DMS79 treated with DMSO at 0.1 percent for 48 hours (cell line): ENCODE data around the gene OXSM.
A peak's percentile ranks its signal among the peaks of the same experiment; 100 is the strongest.

Source experiments
- DNase-seq: peaks from one replicate; lab custom pipeline; 2025; lab: John Stamatoyannopoulos, UW

OXSM gene

DNA sequence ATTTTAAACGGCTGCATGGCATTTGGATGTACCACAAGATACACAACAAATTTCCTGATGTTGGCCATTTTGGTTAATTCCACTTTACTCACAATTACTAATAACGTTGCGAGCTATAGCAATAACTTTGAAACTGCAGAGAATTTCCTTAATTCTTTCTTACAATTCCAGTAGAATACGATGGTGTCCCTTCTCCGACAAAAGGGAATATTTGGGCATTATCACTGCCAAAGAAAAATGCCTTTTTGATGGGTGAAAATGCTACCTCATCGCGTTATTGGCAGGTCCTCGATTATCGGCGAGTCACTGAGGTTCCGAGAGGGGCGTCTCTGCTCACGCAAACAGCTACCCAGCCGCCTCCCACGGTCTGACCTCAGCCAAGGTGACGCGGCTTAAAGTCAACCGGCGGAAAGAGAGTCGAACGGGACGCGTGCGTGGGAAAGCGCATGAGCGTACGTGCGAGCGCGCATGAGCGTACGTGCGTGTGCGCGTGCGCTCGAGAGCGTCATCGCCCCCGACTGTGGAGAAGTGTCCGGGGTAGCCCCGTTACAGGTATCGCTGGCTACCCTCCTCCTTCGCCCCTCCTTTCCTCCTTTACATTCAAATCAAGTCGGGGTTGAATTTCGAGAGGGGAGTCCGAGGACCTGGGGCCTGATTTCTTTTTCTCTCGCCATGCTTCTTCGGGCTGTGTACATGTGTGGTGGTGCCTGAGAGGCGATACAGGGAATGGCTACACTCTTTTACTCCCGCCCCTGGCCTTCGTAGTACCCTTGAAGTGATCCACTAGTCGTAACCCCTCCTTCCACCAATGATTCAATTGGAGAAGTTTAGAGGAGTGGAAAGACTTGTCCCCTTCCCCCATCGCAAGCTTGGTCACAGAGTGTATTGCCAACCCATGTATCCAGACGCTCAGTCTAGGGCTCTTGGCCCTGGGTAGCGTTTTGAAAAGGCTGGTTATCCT lies at the start of gene OXSM:
OXSM (plus strand) TSS at position 495 of the 961 bp plus-strand sequence. CDS start 931 bp downstream, outside the sequence.
- DNase-seq: peak; percentile 58

DNA sequence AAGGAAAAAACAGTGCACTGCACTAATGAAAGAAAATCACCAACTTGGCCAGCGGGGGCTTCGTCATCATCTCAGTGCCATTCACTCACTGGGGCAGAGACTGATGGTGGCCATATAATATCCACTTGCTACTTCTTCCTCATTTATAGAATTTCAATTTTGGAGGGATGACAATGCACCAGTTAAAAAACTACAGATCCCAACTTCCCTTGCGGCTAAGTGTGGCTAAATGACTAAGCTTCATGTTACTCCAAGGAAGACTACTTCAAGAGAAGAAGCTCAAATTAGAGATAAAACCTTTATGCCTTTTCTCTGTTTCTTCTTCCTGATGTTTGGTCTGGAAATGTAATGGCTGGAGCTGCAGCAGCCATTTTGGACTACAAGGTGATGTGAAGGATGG lies 45.4 kb upstream of the OXSM start:
- DNase-seq: no peak

DNA sequence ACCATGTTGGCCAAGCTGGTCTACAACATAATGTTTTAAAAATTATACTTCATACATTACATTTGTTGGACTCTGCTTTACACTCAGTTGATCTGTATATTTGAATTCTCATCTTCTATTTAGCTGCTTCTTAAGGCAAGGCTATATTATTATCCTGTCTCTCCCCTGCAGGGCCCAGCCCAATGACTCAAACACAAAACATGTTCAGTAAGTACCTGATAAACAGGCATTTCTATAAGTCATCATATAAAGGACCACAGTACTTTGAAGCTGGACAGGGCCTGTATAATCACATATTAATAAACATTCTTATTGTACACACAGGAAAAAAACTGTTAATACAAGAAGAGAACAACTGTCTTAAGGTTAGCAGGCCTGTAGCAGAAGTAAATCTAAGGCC lies 42.9 kb upstream of the OXSM start:
- DNase-seq: no peak

DNA sequence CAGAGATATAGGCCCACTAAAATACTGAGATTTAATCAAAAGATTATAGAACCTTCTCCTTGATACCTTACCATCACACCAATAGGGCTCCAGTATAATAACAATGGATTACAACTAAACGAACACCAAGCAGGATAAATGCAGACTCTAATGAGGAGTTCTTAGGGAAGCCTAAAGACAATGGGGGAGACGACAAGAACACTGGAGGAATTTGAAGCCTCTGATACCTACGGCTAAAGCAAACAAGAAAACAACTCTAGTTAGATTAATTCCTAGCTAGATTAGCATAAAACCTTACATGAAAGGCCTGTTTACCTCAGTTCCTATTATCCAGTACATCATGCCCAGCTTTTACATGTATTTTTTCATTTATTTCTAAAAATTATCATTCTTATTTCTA lies 41.7 kb upstream of the OXSM start:
- DNase-seq: no peak

DNA sequence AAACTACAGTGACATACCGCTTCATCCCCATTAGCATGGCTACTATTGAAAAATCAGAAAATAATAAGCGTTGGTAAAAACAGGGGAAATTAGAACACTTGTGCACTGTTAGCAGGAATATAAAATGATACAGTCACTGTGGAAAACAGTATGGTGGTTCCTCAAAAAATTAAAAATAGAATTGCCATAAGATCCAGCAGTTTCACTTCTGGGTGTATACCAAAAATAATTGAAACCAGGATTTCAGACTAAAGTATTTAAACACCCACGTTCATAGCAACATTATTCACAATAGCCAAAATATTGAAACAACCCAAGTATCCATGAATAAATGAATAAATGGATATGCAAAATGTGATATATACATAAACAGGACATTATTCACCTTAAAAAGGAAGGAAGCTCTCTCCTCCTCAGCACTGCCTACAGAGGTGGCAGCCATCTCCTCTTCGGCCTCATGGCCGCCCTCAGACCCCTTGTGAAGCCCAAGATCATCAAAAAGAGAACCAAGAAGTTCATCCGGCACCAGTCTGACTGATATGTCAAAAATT lies 40.8 kb upstream of the OXSM start:
- no peak for DNase-seq

DNA sequence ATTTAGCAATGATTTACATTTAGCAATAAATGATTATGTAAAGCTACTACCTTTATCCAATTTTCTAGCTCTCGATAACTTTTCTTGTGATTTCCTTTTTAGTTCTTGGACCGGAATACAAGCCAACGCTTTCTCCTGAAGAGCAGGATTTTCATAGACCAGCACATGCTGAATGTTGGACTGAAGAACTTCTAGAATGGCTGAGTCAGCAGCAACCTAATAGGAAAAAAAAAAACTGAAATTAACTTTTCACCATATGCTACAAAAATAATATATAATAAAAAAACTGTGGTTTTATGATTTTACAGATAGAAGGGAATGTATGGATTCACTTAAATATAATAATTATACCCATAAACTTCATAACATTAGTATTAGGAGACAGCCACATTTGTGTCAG lies 38.8 kb upstream of the OXSM start:
- DNase-seq: no peak

DNA sequence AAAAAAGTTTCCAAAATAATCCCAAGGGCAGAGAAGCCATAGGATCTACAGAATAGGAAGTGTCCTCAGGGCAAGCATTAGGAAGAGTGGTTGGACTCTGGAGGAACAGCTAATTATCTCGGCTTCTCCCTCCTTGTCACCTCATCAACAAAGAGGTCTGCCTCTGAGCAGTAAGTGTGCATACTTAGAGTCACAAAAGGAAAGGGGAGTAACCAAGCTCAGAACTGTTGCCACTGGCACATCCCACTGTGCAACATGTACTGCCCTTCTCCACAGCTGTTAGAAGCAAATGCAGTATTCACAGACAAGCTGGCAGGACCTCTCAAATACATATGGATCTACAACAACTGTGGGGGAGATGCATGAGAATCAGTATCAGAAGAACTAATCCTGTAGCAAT lies 38.2 kb upstream of the OXSM start:
- no peak for DNase-seq

DNA sequence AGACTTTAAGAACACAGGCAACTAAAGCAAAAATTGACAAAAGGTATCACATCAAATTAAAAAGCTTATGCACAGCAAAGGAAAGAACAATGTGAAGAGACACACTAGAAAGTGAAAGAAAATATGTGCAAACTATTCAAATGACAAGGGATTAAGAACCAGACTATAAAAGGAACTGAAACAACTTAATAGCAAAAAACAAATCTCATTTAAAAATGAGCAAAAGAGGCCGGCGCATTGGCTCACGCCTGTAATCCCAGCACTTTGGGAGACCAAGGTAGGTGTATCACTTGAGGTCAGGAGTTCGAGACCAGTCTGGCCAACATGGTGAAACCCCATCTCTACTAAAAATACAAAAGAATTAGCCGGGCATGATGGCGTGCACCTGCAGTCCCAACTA lies 21.0 kb upstream of the OXSM start:
- DNase-seq: no peak

DNA sequence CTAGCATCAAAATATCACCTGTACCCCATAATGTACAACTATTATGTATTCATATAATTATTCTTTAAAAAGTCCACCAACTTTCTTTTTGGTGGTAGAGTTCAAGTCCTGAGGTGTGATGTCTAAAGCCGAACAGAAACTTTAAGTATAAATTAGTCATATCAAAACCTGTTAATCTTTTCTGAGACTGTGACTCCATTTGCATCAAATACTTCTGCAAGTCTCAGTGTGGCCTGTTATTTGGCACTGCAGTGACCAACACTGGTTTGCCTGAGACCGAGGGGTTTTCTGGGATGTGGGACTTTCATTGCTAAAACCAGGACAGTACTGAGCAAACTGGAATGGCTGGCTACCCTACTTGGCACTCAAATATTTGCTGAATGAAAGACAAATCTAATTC lies 14.0 kb upstream of the OXSM start:
- DNase-seq: no peak

DNA sequence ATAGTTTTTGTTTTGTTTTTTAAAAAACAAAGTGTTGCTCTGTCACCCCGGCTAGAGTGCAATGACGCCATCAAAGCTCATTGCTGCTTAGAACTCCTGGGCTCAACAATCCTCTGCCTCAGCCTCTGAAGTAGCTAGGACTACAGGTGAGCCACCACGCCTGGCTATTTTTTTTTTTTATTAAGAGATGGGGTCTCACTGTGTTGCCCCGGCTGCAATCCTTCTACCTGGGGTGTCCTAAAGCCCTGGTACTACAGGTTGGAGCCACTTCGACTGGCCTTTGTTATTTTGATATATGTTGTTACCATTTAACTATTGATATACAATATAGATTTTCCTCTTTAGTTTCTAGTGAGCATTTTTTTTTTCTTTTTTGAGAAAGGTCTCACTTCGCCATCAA lies 9.3 kb upstream of the OXSM start:
- no peak for DNase-seq

DNA sequence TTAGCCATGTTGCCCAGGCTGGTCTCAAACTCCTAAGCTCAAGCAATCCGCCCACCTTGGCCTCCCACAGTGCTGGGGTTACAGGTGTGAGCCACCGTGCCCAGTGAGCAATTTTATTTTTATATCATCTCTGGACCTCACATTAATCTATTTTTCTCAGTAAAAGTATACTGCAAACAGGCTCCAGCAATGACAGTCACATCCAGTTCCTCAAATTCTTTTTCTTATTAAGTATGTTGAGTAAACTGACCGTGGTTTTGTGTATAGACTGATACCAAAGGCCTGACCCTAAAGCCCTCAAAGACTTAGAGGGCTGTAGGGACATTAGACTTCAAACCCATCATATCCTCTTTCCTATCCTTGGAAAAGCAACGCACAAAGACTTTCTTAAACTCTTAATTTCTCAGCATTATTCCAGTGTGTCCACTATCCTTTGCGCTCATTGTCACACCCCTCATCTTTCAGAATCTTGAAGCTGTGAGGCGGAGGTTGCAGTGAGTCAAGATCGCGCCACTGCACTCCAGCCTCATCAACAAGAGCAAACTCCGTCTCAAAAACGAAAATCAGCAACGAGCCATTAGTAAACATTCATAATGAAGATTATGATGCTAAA lies 8.6 kb upstream of the OXSM start:
- DNase-seq: no peak

DNA sequence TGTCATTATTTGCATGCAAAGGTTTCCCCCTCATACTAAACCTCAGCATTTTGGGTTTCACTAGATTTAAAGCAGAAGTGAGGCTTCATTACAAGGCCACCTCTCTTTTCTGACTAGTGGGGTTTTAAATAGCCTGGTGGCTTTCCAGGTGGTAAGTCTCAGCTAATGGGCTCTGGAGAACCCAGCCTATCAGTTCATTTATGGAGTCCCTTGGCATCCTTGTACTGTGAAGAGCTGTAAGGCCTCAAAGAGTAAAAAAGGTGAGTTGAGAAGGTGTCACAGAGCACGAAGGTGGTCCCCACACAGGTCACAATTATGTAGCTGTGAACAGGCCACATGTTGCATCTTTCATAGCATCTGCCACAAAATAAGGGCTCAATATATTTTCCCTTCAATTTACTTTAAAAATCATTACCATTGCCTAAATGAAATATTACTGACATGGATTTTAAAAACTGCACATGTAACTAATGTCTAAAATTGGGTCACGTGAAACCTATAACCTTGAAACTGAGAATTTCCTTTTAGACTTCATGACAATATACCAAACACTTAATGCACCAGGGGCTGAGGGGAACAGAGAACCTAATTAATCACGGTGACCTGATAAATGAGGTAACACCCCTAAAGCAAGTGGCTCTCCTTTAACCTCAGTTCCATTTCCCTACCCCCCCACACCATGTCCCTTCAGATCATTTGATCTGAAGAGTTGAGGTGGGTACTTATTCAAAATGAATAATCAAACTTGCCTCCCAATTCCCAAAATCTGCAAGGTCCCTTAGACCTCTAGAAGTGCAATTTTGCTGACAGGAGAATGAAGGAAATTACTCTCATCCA lies 7.9 kb upstream of the OXSM start:
- no peak for DNase-seq

DNA sequence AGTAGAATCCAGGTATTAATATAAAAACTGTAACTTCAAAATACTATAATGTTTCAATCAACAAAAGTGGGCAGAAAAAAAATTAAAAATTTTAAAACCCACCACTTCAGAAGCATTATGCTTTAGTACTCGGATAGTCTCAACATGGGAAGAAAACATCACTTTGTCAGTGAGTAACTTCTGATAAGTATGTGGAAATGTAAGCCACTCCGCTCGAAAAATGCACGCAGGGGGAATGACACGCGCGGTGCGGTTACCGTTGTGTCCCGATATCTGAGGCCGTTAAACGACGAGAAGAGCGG lies 7.3 kb upstream of the OXSM start:
- DNase-seq: no peak

DNA sequence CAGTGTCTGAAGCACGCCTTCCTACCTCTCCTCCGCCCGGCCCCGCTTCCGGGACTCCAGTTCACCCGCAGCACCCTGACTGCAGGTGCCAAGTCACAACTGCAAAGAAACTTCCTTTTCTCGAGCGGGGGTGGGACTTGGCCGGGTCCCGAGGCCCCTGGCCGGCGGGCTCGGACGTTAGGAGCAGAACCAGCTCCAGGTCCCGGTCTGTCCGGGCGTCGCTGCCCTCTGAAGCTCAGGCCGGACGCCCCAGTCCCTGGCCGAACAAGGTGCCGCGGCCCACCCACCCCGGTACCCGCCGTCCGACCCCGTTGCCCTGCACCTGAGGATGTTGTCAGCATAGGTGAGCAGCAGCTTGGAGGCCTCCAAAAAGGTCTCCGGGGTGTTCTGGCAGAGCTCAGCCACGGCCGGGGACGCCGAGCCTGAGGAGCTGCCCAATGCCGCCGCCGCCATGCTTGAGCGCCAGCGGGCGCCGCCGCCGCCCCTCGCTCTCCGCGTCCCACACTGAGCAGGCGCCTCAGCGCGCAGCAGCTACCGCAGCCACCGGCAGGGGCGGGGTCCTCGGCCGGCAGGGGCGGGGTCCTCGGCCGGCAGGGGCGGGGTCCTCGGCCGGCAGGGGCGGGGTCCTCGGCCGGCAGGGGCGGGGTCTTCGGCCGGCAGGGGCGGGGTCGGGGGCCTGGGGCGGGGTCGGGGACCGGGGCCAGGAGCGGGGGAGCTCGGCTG lies 6.8 kb upstream of the OXSM start, which contains the start of gene NGLY1:
NGLY1 (minus strand) TSS at position 506 of the 723 bp plus-strand sequence; CDS start at position 453, 53 bp downstream.
- DNase-seq: peak; percentile 28

DNA sequence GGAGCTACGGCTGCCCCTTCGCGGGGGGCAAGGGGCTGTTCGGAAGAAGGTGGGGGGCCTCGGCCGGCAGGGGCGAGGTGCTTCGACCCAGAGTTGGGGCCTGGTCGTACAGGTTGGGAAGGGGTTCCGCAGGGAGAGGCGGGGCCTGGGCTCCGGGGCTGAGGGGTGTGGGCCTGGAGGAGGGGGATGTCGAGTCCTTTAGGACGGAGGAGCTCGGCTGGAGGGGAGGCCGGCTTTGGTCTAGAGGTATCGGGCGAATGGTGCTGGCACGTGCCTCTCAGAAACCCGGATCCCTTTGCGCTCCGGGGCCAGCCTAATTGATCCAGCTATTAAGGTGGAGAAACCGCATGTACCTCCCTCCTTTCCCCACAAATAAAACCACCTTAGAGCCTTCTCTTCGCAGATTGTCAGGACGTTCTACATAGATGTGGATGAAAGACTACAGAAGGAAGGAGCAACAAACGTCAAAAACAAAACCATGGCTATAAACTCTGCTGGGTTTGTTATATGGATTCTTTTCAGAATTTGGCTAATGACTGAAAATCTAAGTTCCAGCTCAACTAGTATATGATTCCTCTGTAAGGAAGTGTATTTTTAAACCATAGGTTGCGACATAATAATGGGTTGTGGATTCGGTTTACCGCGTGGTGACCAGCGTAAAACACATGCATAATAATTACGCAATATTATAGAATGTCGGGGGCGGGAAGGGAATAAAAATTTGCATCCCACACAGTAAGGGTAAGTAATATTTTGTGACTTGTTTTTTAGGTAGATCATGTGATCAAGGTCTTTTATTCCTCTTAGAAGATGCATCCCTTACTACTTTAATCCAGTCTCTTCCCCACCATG lies 6.0 kb upstream of the OXSM start:
- DNase-seq: peak; percentile 6

DNA sequence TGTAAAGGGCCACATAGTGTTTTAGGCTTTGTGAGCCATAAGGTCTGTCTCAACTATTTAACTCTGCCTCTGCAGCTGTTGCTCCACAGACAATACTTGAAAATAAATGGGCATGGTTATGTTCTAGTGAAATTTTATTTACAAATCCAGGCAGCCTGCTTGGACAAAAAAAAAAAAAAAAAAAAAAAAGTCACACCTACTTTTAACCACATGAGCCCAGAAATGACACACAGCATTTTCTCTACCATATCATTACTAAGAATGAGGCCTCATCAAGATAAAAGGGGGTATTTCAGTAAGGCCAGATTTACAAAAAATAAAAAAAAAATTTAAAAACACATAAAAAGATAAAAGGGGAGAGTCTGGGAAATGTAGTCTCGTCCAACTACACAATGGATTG lies 4.9 kb upstream of the OXSM start:
- no peak for DNase-seq

DNA sequence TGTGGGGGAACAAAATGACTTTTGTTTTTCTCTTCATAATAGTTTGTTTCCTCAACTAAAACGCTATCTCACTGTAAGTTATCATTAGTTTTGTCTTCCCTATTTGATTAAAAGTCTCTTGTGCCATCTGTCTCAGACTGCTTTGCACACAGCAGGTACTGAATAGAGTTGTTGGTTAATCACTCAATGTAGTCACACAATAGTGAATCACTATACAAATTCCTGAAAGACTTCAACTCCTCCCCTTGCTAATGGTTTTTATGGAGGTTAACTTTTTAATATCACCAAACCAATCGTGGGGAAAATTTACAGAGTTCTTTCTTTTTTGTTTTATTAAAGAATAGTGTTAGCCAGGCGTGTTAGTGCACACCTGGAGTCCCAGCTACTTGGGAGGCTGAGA lies 4.1 kb upstream of the OXSM start:
- DNase-seq: no peak

DNA sequence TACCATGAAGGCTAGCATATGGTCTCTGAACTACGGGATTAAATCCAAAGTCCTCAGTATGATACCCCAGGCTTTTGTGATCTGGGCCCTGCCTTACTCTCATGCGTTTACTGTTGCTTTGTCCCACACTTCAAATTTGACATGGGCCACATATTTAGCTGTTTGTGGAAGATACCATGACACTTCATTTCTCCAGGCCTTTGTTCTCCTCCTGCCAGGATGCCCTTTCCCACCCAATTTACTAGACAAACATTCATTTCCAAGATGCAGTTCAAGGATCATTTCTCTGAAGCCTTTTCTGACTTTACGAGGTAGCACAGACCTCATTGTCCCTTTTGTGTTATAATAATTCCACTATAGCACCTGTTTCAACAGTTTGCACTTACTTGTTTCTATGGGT lies 2.2 kb upstream of the OXSM start:
- no peak for DNase-seq

DNA sequence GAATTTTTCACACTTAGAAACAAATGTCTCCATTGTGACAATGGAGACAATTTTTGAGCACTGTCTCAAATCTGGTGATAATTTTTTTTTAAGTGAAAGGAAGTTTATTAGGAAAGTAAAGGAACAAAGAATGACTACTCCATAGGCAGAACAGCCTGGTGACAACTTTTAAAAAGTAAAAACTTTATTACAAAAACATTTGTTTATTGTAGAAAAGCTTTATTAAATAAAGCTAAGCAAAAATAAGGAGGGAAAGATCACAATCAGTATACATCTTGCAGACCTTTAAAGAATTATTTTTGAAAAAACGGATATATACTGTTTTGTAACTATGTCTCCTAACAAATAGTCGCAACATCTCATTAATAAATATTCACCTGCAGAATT lies 688 bp upstream of the OXSM start:
- DNase-seq: no peak

DNA sequence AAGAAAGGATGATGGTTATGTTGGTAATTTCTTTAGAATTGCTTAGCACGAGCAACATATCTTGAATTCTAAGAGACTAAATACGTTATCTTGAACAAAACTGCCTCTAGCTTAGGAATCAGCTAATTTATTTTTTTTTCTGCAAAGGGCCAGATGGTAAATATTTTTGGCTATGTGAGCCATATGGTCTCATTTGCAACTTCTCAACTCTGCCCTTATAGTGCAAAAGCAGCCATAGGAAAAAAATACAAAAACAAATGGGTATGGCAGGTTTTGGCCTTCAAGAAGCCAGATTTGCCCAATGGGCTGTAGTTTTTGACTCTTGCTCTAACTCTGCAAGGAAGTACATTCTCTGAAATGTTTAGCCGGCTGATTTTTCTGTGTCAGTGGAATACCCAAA lies 11.9 kb downstream of the OXSM start:
- DNase-seq: no peak

DNA sequence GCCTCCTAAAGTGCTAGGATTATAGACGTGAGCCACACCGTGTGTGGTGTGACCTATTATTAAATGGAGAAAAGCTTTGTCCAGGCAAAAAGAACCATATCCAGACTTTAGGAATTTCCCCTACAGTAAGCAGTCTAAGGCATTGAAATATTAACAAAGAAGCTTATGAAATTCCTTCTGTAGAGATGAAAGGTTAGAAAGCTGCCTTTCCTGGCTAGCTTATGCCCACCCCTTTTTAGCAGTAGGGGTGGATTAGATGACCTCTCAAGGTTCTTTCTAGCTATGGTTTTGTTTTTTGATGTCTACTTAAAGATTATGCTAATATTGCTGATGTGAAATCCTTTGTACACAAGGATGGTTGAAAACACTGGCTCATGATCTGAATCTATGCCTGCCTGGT lies 13.9 kb downstream of the OXSM start:
- no peak for DNase-seq
